ENCODE measurements around the gene DEAF1.

Gene DEAF1

GRCh38 chr11:608791-609251 lies 86.2 kb downstream of the DEAF1 start:
- in situ Hi-C loops (cut with MboI; ENCODE audit: low sequenced_read_pairs, unreplicated experiment): no loop called here
- no peak for DNase-seq (ENCODE audit: low spot score)
- TF ChIP-seq CTCF (IDR thresholded peaks at IDR 0.05; ENCODE audit: borderline replicate concordance, control extremely low read depth, extremely low read depth, insufficient read depth, missing control alignments): no peak

- DNase-seq (ENCODE audit: low spot score): no peak
- no peak for TF ChIP-seq CTCF (IDR thresholded peaks at IDR 0.05; ENCODE audit: borderline replicate concordance, control extremely low read depth, extremely low read depth, insufficient read depth, missing control alignments)
- in situ Hi-C loops (cut with MboI; ENCODE audit: low sequenced_read_pairs, unreplicated experiment): no loop called here
Observed at GRCh38 chr11:607971-608659, 86.9 kb downstream of the DEAF1 start.

DNA sequence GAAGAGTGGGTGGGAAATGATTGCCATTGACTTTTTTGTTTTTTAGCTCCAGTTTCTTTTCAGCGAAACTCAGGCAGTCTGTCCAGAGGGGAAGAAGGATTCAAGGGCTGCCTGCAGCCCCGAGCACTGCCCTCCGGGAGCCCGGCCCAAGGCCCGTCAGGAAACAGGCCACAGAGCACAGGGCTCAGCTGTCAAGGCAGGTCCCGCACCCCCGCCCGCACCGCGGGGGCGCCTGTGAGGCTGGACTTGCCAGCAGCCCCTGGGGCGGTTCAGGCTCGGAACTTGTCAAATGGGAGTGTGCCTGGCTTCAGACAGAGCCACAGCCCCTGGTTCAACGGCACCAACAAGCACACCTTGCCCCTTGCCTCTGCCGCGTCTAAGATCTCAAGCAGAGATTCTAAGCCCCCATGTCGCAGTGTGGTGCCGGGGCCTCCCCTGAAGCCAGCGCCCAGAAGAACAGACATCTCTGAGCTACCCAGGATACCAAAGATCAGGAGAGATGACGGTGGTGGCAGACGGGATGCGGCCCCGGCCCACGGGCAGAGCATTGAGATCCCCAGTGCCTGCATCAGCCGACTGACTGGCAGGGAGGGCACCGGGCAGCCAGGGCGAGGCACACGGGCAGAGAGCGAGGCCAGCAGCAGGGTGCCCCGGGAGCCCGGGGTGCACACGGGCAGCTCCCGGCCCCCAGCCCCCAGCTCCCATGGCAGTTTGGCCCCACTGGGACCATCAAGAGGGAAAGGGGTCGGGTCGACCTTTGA lies 87.8 kb downstream of the DEAF1 start:
- in situ Hi-C loops (cut with MboI; ENCODE audit: low sequenced_read_pairs, unreplicated experiment): no loop called here
- no peak for TF ChIP-seq CTCF (IDR thresholded peaks at IDR 0.05; ENCODE audit: borderline replicate concordance, control extremely low read depth, extremely low read depth, insufficient read depth, missing control alignments)
- DNase-seq (ENCODE audit: low spot score): no peak

DNA sequence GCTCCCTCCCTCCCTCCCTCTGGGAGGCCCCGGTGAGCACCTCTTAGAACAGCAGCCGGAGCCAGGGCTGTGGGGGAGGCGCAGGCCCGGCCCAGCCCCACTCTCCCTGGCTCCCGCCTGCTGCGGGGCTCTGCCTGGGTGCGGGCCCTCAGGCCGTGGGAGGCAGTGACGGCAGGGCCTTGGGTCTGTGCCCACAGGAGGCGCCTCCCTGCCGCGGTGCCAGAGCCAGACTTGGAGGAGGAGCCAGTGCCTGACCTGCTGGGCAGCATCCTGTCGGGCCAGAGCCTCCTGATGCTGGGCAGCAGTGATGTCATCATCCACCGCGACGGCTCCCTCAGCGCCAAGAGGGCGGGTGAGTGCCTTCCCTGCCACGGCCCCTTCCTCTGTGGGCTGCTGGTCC lies 88.8 kb downstream of the DEAF1 start:
- in situ Hi-C loops (cut with MboI; ENCODE audit: low sequenced_read_pairs, unreplicated experiment): no loop called here
- DNase-seq (ENCODE audit: low spot score): no peak
- no peak for TF ChIP-seq CTCF (IDR thresholded peaks at IDR 0.05; ENCODE audit: borderline replicate concordance, control extremely low read depth, extremely low read depth, insufficient read depth, missing control alignments)

GRCh38 chr11:605286-606129 lies 89.5 kb downstream of the DEAF1 start:
- in situ Hi-C loops (cut with MboI; ENCODE audit: low sequenced_read_pairs, unreplicated experiment): no loop called here
- DNase-seq (ENCODE audit: low spot score): no peak
- no peak for TF ChIP-seq CTCF (IDR thresholded peaks at IDR 0.05; ENCODE audit: borderline replicate concordance, control extremely low read depth, extremely low read depth, insufficient read depth, missing control alignments)

- TF ChIP-seq CTCF (IDR thresholded peaks at IDR 0.05; ENCODE audit: borderline replicate concordance, control extremely low read depth, extremely low read depth, insufficient read depth, missing control alignments): no peak
- in situ Hi-C loops (cut with MboI; ENCODE audit: low sequenced_read_pairs, unreplicated experiment): no loop called here
- no peak for DNase-seq (ENCODE audit: low spot score)
Observed at GRCh38 chr11:603154-603553, 91.9 kb downstream of the DEAF1 start.
